ENCODE results near the gene MACO1. TPM values are rescaled to one million over a fixed set of nuclear protein-coding genes. Genes with fewer than 3 reads are reported as not detected.
A peak's percentile ranks its signal among the peaks of the same experiment; 100 is the strongest.

The MACO1 gene
- total and polyA plus RNA-seq, 2 of the 13 experiments (the other 11 are each of a cell fraction or from before 2014, with no cell fraction given): 9.7 to 17.0 TPM

DNA sequence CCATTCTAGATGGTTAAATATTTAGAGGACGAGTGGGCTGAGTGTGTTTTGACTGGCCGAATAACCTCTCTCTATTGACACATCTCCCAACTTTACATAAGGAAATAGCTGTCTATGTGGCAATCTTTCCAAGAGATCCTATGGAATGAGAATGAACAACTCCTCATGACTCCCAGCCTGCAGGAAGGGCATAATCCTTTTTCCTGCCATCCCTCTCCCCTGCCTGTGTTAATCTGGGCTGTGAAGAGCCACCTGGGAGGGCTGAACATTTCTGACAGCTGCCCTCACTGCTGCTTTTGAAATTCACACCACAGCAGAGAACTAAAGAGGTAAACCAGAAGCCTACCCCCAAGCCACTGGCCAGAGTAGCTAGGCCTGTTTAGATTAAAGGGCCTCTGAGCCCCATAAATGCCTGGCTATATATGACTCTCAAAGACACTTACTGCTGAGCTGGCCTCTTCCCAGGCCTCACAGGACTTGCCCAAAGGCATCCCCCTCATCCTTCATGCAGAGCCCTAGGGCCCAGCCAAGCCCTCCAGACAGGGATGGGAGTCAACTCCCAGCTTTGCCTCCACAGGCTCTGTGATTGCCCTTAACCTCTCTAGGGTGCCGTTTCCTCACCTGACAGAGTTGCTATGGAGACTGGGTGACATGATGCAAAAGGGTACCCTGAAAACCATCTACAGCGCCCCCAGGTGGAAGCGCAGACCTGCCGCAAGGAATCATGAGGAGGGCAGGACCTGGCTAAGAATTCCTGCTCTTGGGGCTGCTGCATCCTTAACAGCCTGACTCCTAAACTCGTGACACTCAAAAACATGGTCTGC is 70.8 kb downstream of the MACO1 start (continued):
- no peak for TF ChIP-seq CREM (IDR thresholded peaks at IDR 0.05)
- no peak for TF ChIP-seq CREM (CRISPR knock-in tag; IDR thresholded peaks at IDR 0.05)
- no peak for TF ChIP-seq WIZ (CRISPR knock-in tag; IDR thresholded peaks at IDR 0.05)
- TF ChIP-seq RORA (CRISPR knock-in tag; IDR thresholded peaks at IDR 0.05): no peak
- peak; percentile 49; the same call in 1 of the 2 replicates for TF ChIP-seq HOMEZ (CRISPR knock-in tag; IDR thresholded peaks at IDR 0.05; ENCODE audit: low read depth)
- no peak for TF ChIP-seq BHLHE40 (IDR thresholded peaks at IDR 0.05; ENCODE audit: low read length)
- TF ChIP-seq ZBTB38 (CRISPR knock-in tag; IDR thresholded peaks at IDR 0.05): no peak
- TF ChIP-seq SMC3 (IDR thresholded peaks at IDR 0.05; ENCODE audit: low read length): no peak; the same call in 1 of the 2 replicates
- TF ChIP-seq, protein P1, sequence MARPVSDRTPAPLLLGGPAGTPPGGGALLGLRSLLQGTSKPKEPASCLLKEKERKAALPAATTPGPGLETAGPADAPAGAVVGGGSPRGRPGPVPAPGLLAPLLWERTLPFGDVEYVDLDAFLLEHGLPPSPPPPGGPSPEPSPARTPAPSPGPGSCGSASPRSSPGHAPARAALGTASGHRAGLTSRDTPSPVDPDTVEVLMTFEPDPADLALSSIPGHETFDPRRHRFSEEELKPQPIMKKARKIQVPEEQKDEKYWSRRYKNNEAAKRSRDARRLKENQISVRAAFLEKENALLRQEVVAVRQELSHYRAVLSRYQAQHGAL (CRISPR knock-in tag; IDR thresholded peaks at IDR 0.05; ENCODE audit: not compliant biosample characterization): no peak
- no peak; the same call in 1 of the 2 replicates for TF ChIP-seq SOX5 (CRISPR knock-in tag; IDR thresholded peaks at IDR 0.05; ENCODE audit: borderline replicate concordance)
- TF ChIP-seq E2F2 (CRISPR knock-in tag; IDR thresholded peaks at IDR 0.05; ENCODE audit: borderline replicate concordance): no peak
- no peak for TF ChIP-seq TRIM22 (IDR thresholded peaks at IDR 0.05)
- no peak for TF ChIP-seq KDM5A (IDR thresholded peaks at IDR 0.05; ENCODE audit: borderline replicate concordance, low read length)
- TF ChIP-seq MED1 (CRISPR knock-in tag; IDR thresholded peaks at IDR 0.05): peak; percentile 43
- TF ChIP-seq ZEB1 (IDR thresholded peaks at IDR 0.05; ENCODE audit: insufficient replicate concordance, low read depth): no peak
- peak; percentile 81 for TF ChIP-seq TEAD3 (CRISPR knock-in tag; optimal IDR thresholded peaks at IDR 0.05; ENCODE audit: borderline replicate concordance)
- TF ChIP-seq, protein P2, sequence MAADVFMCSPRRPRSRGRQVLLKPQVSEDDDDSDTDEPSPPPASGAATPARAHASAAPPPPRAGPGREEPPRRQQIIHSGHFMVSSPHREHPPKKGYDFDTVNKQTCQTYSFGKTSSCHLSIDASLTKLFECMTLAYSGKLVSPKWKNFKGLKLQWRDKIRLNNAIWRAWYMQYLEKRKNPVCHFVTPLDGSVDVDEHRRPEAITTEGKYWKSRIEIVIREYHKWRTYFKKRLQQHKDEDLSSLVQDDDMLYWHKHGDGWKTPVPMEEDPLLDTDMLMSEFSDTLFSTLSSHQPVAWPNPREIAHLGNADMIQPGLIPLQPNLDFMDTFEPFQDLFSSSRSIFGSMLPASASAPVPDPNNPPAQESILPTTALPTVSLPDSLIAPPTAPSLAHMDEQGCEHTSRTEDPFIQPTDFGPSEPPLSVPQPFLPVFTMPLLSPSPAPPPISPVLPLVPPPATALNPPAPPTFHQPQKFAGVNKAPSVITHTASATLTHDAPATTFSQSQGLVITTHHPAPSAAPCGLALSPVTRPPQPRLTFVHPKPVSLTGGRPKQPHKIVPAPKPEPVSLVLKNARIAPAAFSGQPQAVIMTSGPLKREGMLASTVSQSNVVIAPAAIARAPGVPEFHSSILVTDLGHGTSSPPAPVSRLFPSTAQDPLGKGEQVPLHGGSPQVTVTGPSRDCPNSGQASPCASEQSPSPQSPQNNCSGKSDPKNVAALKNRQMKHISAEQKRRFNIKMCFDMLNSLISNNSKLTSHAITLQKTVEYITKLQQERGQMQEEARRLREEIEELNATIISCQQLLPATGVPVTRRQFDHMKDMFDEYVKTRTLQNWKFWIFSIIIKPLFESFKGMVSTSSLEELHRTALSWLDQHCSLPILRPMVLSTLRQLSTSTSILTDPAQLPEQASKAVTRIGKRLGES (CRISPR knock-in tag; IDR thresholded peaks at IDR 0.05; ENCODE audit: borderline replicate concordance): no peak
- TF ChIP-seq CENPBD1 (CRISPR knock-in tag; IDR thresholded peaks at IDR 0.05; ENCODE audit: borderline replicate concordance, low read depth): no peak
- no peak for TF ChIP-seq ARHGAP35 (CRISPR knock-in tag; IDR thresholded peaks at IDR 0.05; ENCODE audit: borderline replicate concordance)
- no peak for TF ChIP-seq ZNF431 (CRISPR knock-in tag; IDR thresholded peaks at IDR 0.05; ENCODE audit: borderline replicate concordance, low read depth)
- TF ChIP-seq ZNF652 (CRISPR knock-in tag; IDR thresholded peaks at IDR 0.05; ENCODE audit: borderline replicate concordance, low read depth): no peak
- peak; percentile 95 for TF ChIP-seq CEBPB (IDR thresholded peaks at IDR 0.05; ENCODE audit: borderline replicate concordance, low read depth, low read length)

All from HepG2 (cell line).